ENCODE measurements around the gene POLR2L. TPM values are rescaled to one million over a fixed set of nuclear protein-coding genes. Genes with fewer than 3 reads are reported as not detected.

The POLR2L gene
- total RNA-seq, 6 donors from 2014 or later: 34.1 to 168 (median 102) TPM

GRCh38 chr11:875769-876301, 33.5 kb upstream of the POLR2L start:
- DNase-seq: no peak
- no peak overlapping the region for H3K4me3 ChIP-seq
- no peak overlapping the region for H3K27ac ChIP-seq
- no peaks in the 10 kb centered on the region for H3K9me3 ChIP-seq
- H3K4me1 ChIP-seq: no peaks in the 10 kb centered on the region
- no peaks in the 10 kb centered on the region for H3K27me3 ChIP-seq
- no peak for TF ChIP-seq POLR2A (IDR thresholded peaks at IDR 0.05)
- no peak for TF ChIP-seq EP300 (IDR thresholded peaks at IDR 0.05)
- TF ChIP-seq POLR2AphosphoS5 (IDR thresholded peaks at IDR 0.05): no peak
- WGBS, 2 donors: 92 to 93% methylated on average over 18 to 21 of the region's 21 CpGs
- peaks cover 0 to 18% (median 7%) of the 10 kb centered on the region in 4 donors for H3K36me3 ChIP-seq
- ATAC-seq (ENCODE audit: low FRiP score in 2 of 2): no peak

- H3K27ac ChIP-seq: no peak overlapping the region
- DNase-seq: no peak
These were observed 32.9 kb upstream of the POLR2L start for GRCh38 chr11:875203-875602.

GRCh38 chr11:873706-874105, 31.4 kb upstream of the POLR2L start:
- no peak for DNase-seq
- TF ChIP-seq CTCF (IDR thresholded peaks at IDR 0.05) (no peak), POLR2A (IDR thresholded peaks at IDR 0.05) (no peak), POLR2AphosphoS5 (IDR thresholded peaks at IDR 0.05) (no peak), EP300 (IDR thresholded peaks at IDR 0.05) (no peak)
- no peak overlapping the region for H3K27ac ChIP-seq
- H3K27me3 ChIP-seq: no peaks in the 10 kb centered on the region
- 67 to 80% methylated on average over 12 of the region's 12 CpGs for WGBS, 2 donors
- H3K36me3 ChIP-seq: peaks cover 0 to 13% (median 6%) of the 10 kb centered on the region in 4 donors
- H3K9me3 ChIP-seq: no peaks in the 10 kb centered on the region
- ATAC-seq (ENCODE audit: low FRiP score in 2 of 2): no peak
- no peaks in the 10 kb centered on the region for H3K4me1 ChIP-seq
- H3K4me3 ChIP-seq: no peak overlapping the region

More at GRCh38 chr11:875203-875602, 32.9 kb upstream of the POLR2L start:
- ATAC-seq (ENCODE audit: low FRiP score in 2 of 2): no peak
- 93 to 96% methylated on average over 7 to 15 of the region's 16 CpGs for WGBS, 2 donors
- Histone ChIP-seq H3K27me3 (no peaks in the 10 kb centered on the region), H3K4me1 (no peaks in the 10 kb centered on the region), H3K4me3 (no peak overlapping the region), H3K36me3 (peaks cover 0 to 12% (median 4%) of the 10 kb centered on the region in 4 donors), H3K9me3 (no peaks in the 10 kb centered on the region)
- no peak for TF ChIP-seq POLR2A (IDR thresholded peaks at IDR 0.05)
- TF ChIP-seq EP300 (IDR thresholded peaks at IDR 0.05): no peak
- TF ChIP-seq CTCF (IDR thresholded peaks at IDR 0.05): no peak
- no peak for TF ChIP-seq POLR2AphosphoS5 (IDR thresholded peaks at IDR 0.05)

GRCh38 chr11:872799-873198, 30.5 kb upstream of the POLR2L start:
- Histone ChIP-seq H3K9me3 (no peaks in the 10 kb centered on the region), H3K4me1 (no peaks in the 10 kb centered on the region), H3K27ac (no peak overlapping the region), H3K4me3 (no peak overlapping the region), H3K27me3 (no peaks in the 10 kb centered on the region), H3K36me3 (peaks cover 0 to 21% (median 8%) of the 10 kb centered on the region in 4 donors)
- DNase-seq (peak in 1 of 2 donors; percentile 53), ATAC-seq (ENCODE audit: low FRiP score in 2 of 2) (no peak)
- 89 to 99% methylated on average over 7 of the region's 9 CpGs for WGBS, 2 donors
- TF ChIP-seq POLR2A (IDR thresholded peaks at IDR 0.05): no peak
- TF ChIP-seq POLR2AphosphoS5 (IDR thresholded peaks at IDR 0.05): no peak
- TF ChIP-seq EP300 (IDR thresholded peaks at IDR 0.05): no peak
- no peak for TF ChIP-seq CTCF (IDR thresholded peaks at IDR 0.05)

GRCh38 chr11:871472-871871, 29.1 kb upstream of the POLR2L start:
- peaks cover 0 to 29% (median 16%) of the 10 kb centered on the region in 4 donors for H3K36me3 ChIP-seq
- H3K27ac ChIP-seq: no peak overlapping the region
- no peak for ATAC-seq (ENCODE audit: low FRiP score in 2 of 2)
- DNase-seq: peak in 1 of 2 donors; percentile 77
- no peaks in the 10 kb centered on the region for H3K4me1 ChIP-seq
- H3K4me3 ChIP-seq: no peak overlapping the region
- TF ChIP-seq EP300 (IDR thresholded peaks at IDR 0.05): no peak
- no peak for TF ChIP-seq CTCF (IDR thresholded peaks at IDR 0.05)
- no peak for TF ChIP-seq POLR2A (IDR thresholded peaks at IDR 0.05)
- TF ChIP-seq POLR2AphosphoS5 (IDR thresholded peaks at IDR 0.05): no peak
- no peaks in the 10 kb centered on the region for H3K9me3 ChIP-seq
- no peaks in the 10 kb centered on the region for H3K27me3 ChIP-seq
- 86% methylated on average over 7 of the region's 9 CpGs; no CpG with 5 or more reads in 1 of the 2 donors for WGBS, 2 donors
